Dendritic cell treated with granulocyte-macrophage colony-stimulating factor and Interleukin-4, amounts not matched to agents 40 ng/mL and 50 ng/mL, for 4 days (primary cell): Measurements from ENCODE around the gene CSTPP1.
"Not testable (repeated sequence)": the region's sequence is repeated elsewhere in the genome, so short reads cannot be mapped to it uniquely, and the experiment has no call there.

Experiments
- H3K27ac Mint-ChIP-seq: one replicate; pipeline ENCODE4 v1.8.0; 2022; ENCODE audit warnings: mild to moderate bottlenecking, mixed read lengths
- H3K27me3 Mint-ChIP-seq: one replicate; pipeline ENCODE4 v1.8.0; 2022; ENCODE audit warnings: mild to moderate bottlenecking, mixed read lengths
- H3K36me3 Mint-ChIP-seq: one replicate; pipeline ENCODE4 v1.8.0; 2022; ENCODE audit warnings: low read depth, mixed read lengths
- H3K4me1 Mint-ChIP-seq: one replicate; pipeline ENCODE4 v1.8.0; 2022; ENCODE audit warnings: low read depth, mixed read lengths
- H3K4me3 Mint-ChIP-seq: one replicate; pipeline ENCODE4 v1.8.0; 2022; ENCODE audit warnings: mild to moderate bottlenecking, moderate library complexity, mixed read lengths
- H3K9me3 Mint-ChIP-seq: one replicate; pipeline ENCODE4 v1.8.0; 2022; ENCODE audit warnings: mixed read lengths
- intact Hi-C: fragments of 100-400 bp; cut with micrococcal nuclease; formaldehyde crosslinking; loops from one replicate; pipeline ENCODE4 v1.15.0; 2022

The CSTPP1 gene

GRCh38 chr11:46977038-46977813, 40.7 kb downstream of the CSTPP1 start:
- intact Hi-C loops: no loop called here
- Mint-ChIP-seq H3K36me3 (no peaks in the 10 kb centered on the region), H3K27me3 (no peaks in the 10 kb centered on the region), H3K4me3 (no peak overlapping the region), H3K4me1 (peaks cover 8% of the 10 kb centered on the region), H3K9me3 (no peaks in the 10 kb centered on the region), H3K27ac (no peak overlapping the region)

- Mint-ChIP-seq H3K9me3 (no peaks in the 10 kb centered on the region), H3K4me1 (peaks cover 6% of the 10 kb centered on the region), H3K4me3 (no peak overlapping the region), H3K27ac (no peak overlapping the region), H3K27me3 (no peaks in the 10 kb centered on the region), H3K36me3 (no peaks in the 10 kb centered on the region)
- intact Hi-C loops: no loop called here
Observed at GRCh38 chr11:46978005-46978491, 41.5 kb downstream of the CSTPP1 start.

GRCh38 chr11:46979358-46979757, 42.8 kb downstream of the CSTPP1 start:
- Mint-ChIP-seq H3K4me3 (no peak overlapping the region), H3K4me1 (peaks cover 6% of the 10 kb centered on the region), H3K27ac (no peak overlapping the region), H3K27me3 (no peaks in the 10 kb centered on the region), H3K36me3 (no peaks in the 10 kb centered on the region), H3K9me3 (no peaks in the 10 kb centered on the region)
- intact Hi-C loops: no loop called here

GRCh38 chr11:46981436-46981835, 44.9 kb downstream of the CSTPP1 start:
- intact Hi-C loops: no loop called here
- H3K9me3 Mint-ChIP-seq: no peaks in the 10 kb centered on the region
- H3K4me3 Mint-ChIP-seq: peak overlapping the region; percentile 61
- H3K4me1 Mint-ChIP-seq: peaks cover 6% of the 10 kb centered on the region
- H3K27me3 Mint-ChIP-seq: no peaks in the 10 kb centered on the region
- no peaks in the 10 kb centered on the region for H3K36me3 Mint-ChIP-seq
- peak overlapping the region; percentile 54 for H3K27ac Mint-ChIP-seq

- H3K36me3 Mint-ChIP-seq: no peaks in the 10 kb centered on the region
- H3K9me3 Mint-ChIP-seq: no peaks in the 10 kb centered on the region
- intact Hi-C loops: no loop called here
- H3K4me1 Mint-ChIP-seq: peaks cover 6% of the 10 kb centered on the region
- H3K27ac Mint-ChIP-seq: no peak overlapping the region
- H3K4me3 Mint-ChIP-seq: no peak overlapping the region
- H3K27me3 Mint-ChIP-seq: no peaks in the 10 kb centered on the region
Observed at GRCh38 chr11:46982797-46983452, 46.4 kb downstream of the CSTPP1 start.

GRCh38 chr11:46983598-46983997, 47.0 kb downstream of the CSTPP1 start:
- Mint-ChIP-seq H3K4me1 (peaks cover 6% of the 10 kb centered on the region), H3K27ac (no peak overlapping the region), H3K27me3 (no peaks in the 10 kb centered on the region), H3K36me3 (no peaks in the 10 kb centered on the region), H3K4me3 (no peak overlapping the region), H3K9me3 (no peaks in the 10 kb centered on the region)
- intact Hi-C loops: no loop called here

- H3K4me1 Mint-ChIP-seq: peaks cover 6% of the 10 kb centered on the region
- no peaks in the 10 kb centered on the region for H3K9me3 Mint-ChIP-seq
- no peaks in the 10 kb centered on the region for H3K27me3 Mint-ChIP-seq
- no peak overlapping the region for H3K4me3 Mint-ChIP-seq
- peaks cover 2% of the 10 kb centered on the region for H3K36me3 Mint-ChIP-seq
- intact Hi-C loops: no loop called here
- no peak overlapping the region for H3K27ac Mint-ChIP-seq
Observed at GRCh38 chr11:46984548-46984947, 48.0 kb downstream of the CSTPP1 start.

GRCh38 chr11:46984987-46985386, 48.4 kb downstream of the CSTPP1 start:
- H3K4me3 Mint-ChIP-seq: no peak overlapping the region
- peaks cover 6% of the 10 kb centered on the region for H3K4me1 Mint-ChIP-seq
- H3K27ac Mint-ChIP-seq: no peak overlapping the region
- no peaks in the 10 kb centered on the region for H3K9me3 Mint-ChIP-seq
- no peaks in the 10 kb centered on the region for H3K27me3 Mint-ChIP-seq
- H3K36me3 Mint-ChIP-seq: peaks cover 5% of the 10 kb centered on the region
- intact Hi-C loops: no loop called here

- Mint-ChIP-seq H3K4me3 (no peak overlapping the region), H3K27me3 (no peaks in the 10 kb centered on the region), H3K4me1 (no peaks in the 10 kb centered on the region), H3K27ac (no peak overlapping the region), H3K9me3 (no peaks in the 10 kb centered on the region), H3K36me3 (peaks cover 6% of the 10 kb centered on the region)
- intact Hi-C loops: no loop called here
Observed at GRCh38 chr11:46987183-46987582, 50.6 kb downstream of the CSTPP1 start.

- H3K9me3 Mint-ChIP-seq, H3K4me1 Mint-ChIP-seq, intact Hi-C loops, H3K27ac Mint-ChIP-seq, H3K27me3 Mint-ChIP-seq, H3K4me3 Mint-ChIP-seq: not testable (repeated sequence)
- H3K36me3 Mint-ChIP-seq: peaks cover 23% of the 10 kb centered on the region
Observed at GRCh38 chr11:46989810-46990487, 53.4 kb downstream of the CSTPP1 start.

GRCh38 chr11:46991391-46991790, 54.8 kb downstream of the CSTPP1 start:
- no peak overlapping the region for H3K27ac Mint-ChIP-seq
- H3K36me3 Mint-ChIP-seq: peaks cover 23% of the 10 kb centered on the region
- no peaks in the 10 kb centered on the region for H3K27me3 Mint-ChIP-seq
- intact Hi-C loops: no loop called here
- H3K4me1 Mint-ChIP-seq: no peaks in the 10 kb centered on the region
- no peaks in the 10 kb centered on the region for H3K9me3 Mint-ChIP-seq
- H3K4me3 Mint-ChIP-seq: no peak overlapping the region

- H3K27ac Mint-ChIP-seq: not testable (repeated sequence)
Observed at GRCh38 chr11:46992386-46992785, 55.8 kb downstream of the CSTPP1 start.

GRCh38 chr11:46997796-46998195, 61.2 kb downstream of the CSTPP1 start:
- H3K27ac Mint-ChIP-seq, H3K4me3 Mint-ChIP-seq, H3K9me3 Mint-ChIP-seq, intact Hi-C loops, H3K27me3 Mint-ChIP-seq: not testable (repeated sequence)
- Mint-ChIP-seq H3K4me1 (peaks cover 11% of the 10 kb centered on the region), H3K36me3 (peaks cover 25% of the 10 kb centered on the region)

More at GRCh38 chr11:46992386-46992785, 55.8 kb downstream of the CSTPP1 start:
- H3K4me1 Mint-ChIP-seq, H3K9me3 Mint-ChIP-seq, H3K4me3 Mint-ChIP-seq, H3K27me3 Mint-ChIP-seq, intact Hi-C loops: not testable (repeated sequence)
- H3K36me3 Mint-ChIP-seq: peaks cover 29% of the 10 kb centered on the region

GRCh38 chr11:46999217-46999616, 62.7 kb downstream of the CSTPP1 start:
- Mint-ChIP-seq H3K9me3 (no peaks in the 10 kb centered on the region), H3K27me3 (no peaks in the 10 kb centered on the region), H3K36me3 (peaks cover 14% of the 10 kb centered on the region), H3K27ac (no peak overlapping the region), H3K4me1 (peaks cover 25% of the 10 kb centered on the region), H3K4me3 (no peak overlapping the region)
- intact Hi-C loops: no loop called here
